Activated T-helper 17 cell treated with anti-CD3 and anti-CD28 coated beads, Interleukin-2, amount 50 U/mL, for 72 hours (primary cell): ENCODE data around the gene GRID1. TPM values are rescaled to one million over a fixed set of nuclear protein-coding genes. Genes with fewer than 3 reads are reported as not detected.

ENCODE experiments used
- ATAC-seq: fragments of 150-1000 bp; cut with Tn5 transposase; replicated peaks from 2 replicates; pipeline ENCODE4 v1.10.0; 2021; ENCODE audit warnings: mild to moderate bottlenecking, moderate library complexity
- H3K27ac Mint-ChIP-seq: one replicate; pipeline ENCODE4 v1.8.0; 2022; ENCODE audit warnings: mixed read lengths
- H3K27me3 Mint-ChIP-seq: one replicate; pipeline ENCODE4 v1.8.0; 2022; ENCODE audit warnings: mixed read lengths
- H3K36me3 Mint-ChIP-seq: one replicate; pipeline ENCODE4 v1.8.0; 2022; ENCODE audit warnings: low read depth, mild to moderate bottlenecking, mixed read lengths
- H3K4me1 Mint-ChIP-seq: one replicate; pipeline ENCODE4 v1.8.0; 2022; ENCODE audit warnings: mixed read lengths
- H3K4me3 Mint-ChIP-seq: one replicate; pipeline ENCODE4 v1.8.0; 2022; ENCODE audit warnings: mild to moderate bottlenecking, mixed read lengths
- H3K9me3 Mint-ChIP-seq: one replicate; pipeline ENCODE4 v1.8.0; 2022; ENCODE audit warnings: mixed read lengths
- total RNA-seq, 2 donors: library from RNA; stranded (reverse); gene quantifications; one replicate each; pipeline ENCODE4 v1.2.3, GENCODE V29; 2022

Gene GRID1
- total RNA-seq, 2 donors from 2014 or later, result not detected

GRCh38 chr10:86169506-86170254 is 196.9 kb downstream of the GRID1 start:
- Mint-ChIP-seq H3K36me3 (no peaks in the 10 kb centered on the region), H3K4me1 (no peaks in the 10 kb centered on the region), H3K27me3 (no peaks in the 10 kb centered on the region), H3K9me3 (no peaks in the 10 kb centered on the region), H3K4me3 (no peak overlapping the region), H3K27ac (no peak overlapping the region)
- ATAC-seq, result no peak

GRCh38 chr10:86169066-86169465 is 197.5 kb downstream of the GRID1 start:
- Mint-ChIP-seq H3K27ac (no peak overlapping the region), H3K4me1 (no peaks in the 10 kb centered on the region), H3K27me3 (no peaks in the 10 kb centered on the region), H3K36me3 (no peaks in the 10 kb centered on the region), H3K4me3 (no peak overlapping the region), H3K9me3 (no peaks in the 10 kb centered on the region)
- no peak for ATAC-seq

- H3K27ac Mint-ChIP-seq, result no peak overlapping the region
- H3K4me3 Mint-ChIP-seq, result no peak overlapping the region
- H3K9me3 Mint-ChIP-seq, result no peaks in the 10 kb centered on the region
- H3K36me3 Mint-ChIP-seq, result no peaks in the 10 kb centered on the region
- ATAC-seq, result no peak
- no peaks in the 10 kb centered on the region for H3K27me3 Mint-ChIP-seq
- no peaks in the 10 kb centered on the region for H3K4me1 Mint-ChIP-seq
These were observed 198.3 kb downstream of the GRID1 start for GRCh38 chr10:86168256-86168655.

- no peak overlapping the region for H3K27ac Mint-ChIP-seq
- H3K4me1 Mint-ChIP-seq, result no peaks in the 10 kb centered on the region
- H3K4me3 Mint-ChIP-seq, result no peak overlapping the region
- no peaks in the 10 kb centered on the region for H3K27me3 Mint-ChIP-seq
- no peaks in the 10 kb centered on the region for H3K36me3 Mint-ChIP-seq
- ATAC-seq, result no peak
- no peaks in the 10 kb centered on the region for H3K9me3 Mint-ChIP-seq
These were observed 198.8 kb downstream of the GRID1 start for GRCh38 chr10:86167762-86168128.

- Mint-ChIP-seq H3K27ac (no peak overlapping the region), H3K4me1 (no peaks in the 10 kb centered on the region), H3K4me3 (no peak overlapping the region), H3K36me3 (no peaks in the 10 kb centered on the region), H3K27me3 (no peaks in the 10 kb centered on the region), H3K9me3 (no peaks in the 10 kb centered on the region)
- ATAC-seq, result no peak
These were observed 199.4 kb downstream of the GRID1 start for GRCh38 chr10:86167121-86167761.

- Mint-ChIP-seq H3K9me3 (no peaks in the 10 kb centered on the region), H3K4me1 (no peaks in the 10 kb centered on the region), H3K4me3 (no peak overlapping the region), H3K27ac (no peak overlapping the region), H3K27me3 (no peaks in the 10 kb centered on the region), H3K36me3 (no peaks in the 10 kb centered on the region)
- ATAC-seq, result no peak
These were observed 200.9 kb downstream of the GRID1 start for GRCh38 chr10:86165666-86166065.

- H3K36me3 Mint-ChIP-seq, result no peaks in the 10 kb centered on the region
- H3K9me3 Mint-ChIP-seq, result no peaks in the 10 kb centered on the region
- no peak for ATAC-seq
- H3K27me3 Mint-ChIP-seq, result peaks cover 1% of the 10 kb centered on the region
- no peak overlapping the region for H3K4me3 Mint-ChIP-seq
- no peaks in the 10 kb centered on the region for H3K4me1 Mint-ChIP-seq
- H3K27ac Mint-ChIP-seq, result no peak overlapping the region
These were observed 201.5 kb downstream of the GRID1 start for GRCh38 chr10:86164960-86165630.

GRCh38 chr10:86164174-86164774 is 202.3 kb downstream of the GRID1 start:
- Mint-ChIP-seq H3K9me3 (no peaks in the 10 kb centered on the region), H3K4me1 (no peaks in the 10 kb centered on the region), H3K4me3 (no peak overlapping the region), H3K27me3 (peaks cover 6% of the 10 kb centered on the region), H3K36me3 (no peaks in the 10 kb centered on the region), H3K27ac (no peak overlapping the region)
- no peak for ATAC-seq

GRCh38 chr10:86163522-86164173 is 202.9 kb downstream of the GRID1 start:
- no peaks in the 10 kb centered on the region for H3K36me3 Mint-ChIP-seq
- H3K27ac Mint-ChIP-seq, result no peak overlapping the region

GRCh38 chr10:86162696-86163400 is 203.7 kb downstream of the GRID1 start:
- H3K27me3 Mint-ChIP-seq, result peaks cover 6% of the 10 kb centered on the region
- no peaks in the 10 kb centered on the region for H3K36me3 Mint-ChIP-seq
- no peaks in the 10 kb centered on the region for H3K4me1 Mint-ChIP-seq
- ATAC-seq, result no peak
- H3K9me3 Mint-ChIP-seq, result no peaks in the 10 kb centered on the region
- no peak overlapping the region for H3K4me3 Mint-ChIP-seq
- no peak overlapping the region for H3K27ac Mint-ChIP-seq

More at GRCh38 chr10:86163522-86164173, 202.9 kb downstream of the GRID1 start:
- no peaks in the 10 kb centered on the region for H3K4me1 Mint-ChIP-seq
- H3K9me3 Mint-ChIP-seq, result no peaks in the 10 kb centered on the region
- peaks cover 6% of the 10 kb centered on the region for H3K27me3 Mint-ChIP-seq
- H3K4me3 Mint-ChIP-seq, result no peak overlapping the region
- ATAC-seq, result no peak

- Mint-ChIP-seq H3K9me3 (no peaks in the 10 kb centered on the region), H3K27ac (no peak overlapping the region), H3K4me3 (no peak overlapping the region), H3K36me3 (no peaks in the 10 kb centered on the region), H3K27me3 (peaks cover 6% of the 10 kb centered on the region), H3K4me1 (no peaks in the 10 kb centered on the region)
- no peak for ATAC-seq
These were observed 204.6 kb downstream of the GRID1 start for GRCh38 chr10:86162036-86162435.

GRCh38 chr10:86160890-86161585 is 205.6 kb downstream of the GRID1 start:
- Mint-ChIP-seq H3K36me3 (no peaks in the 10 kb centered on the region), H3K27me3 (peaks cover 11% of the 10 kb centered on the region), H3K4me3 (no peak overlapping the region), H3K27ac (no peak overlapping the region), H3K9me3 (no peaks in the 10 kb centered on the region), H3K4me1 (no peaks in the 10 kb centered on the region)
- no peak for ATAC-seq

GRCh38 chr10:86159797-86160196 is 206.8 kb downstream of the GRID1 start:
- H3K36me3 Mint-ChIP-seq, result no peaks in the 10 kb centered on the region
- no peak for ATAC-seq
- H3K4me1 Mint-ChIP-seq, result no peaks in the 10 kb centered on the region
- H3K4me3 Mint-ChIP-seq, result no peak overlapping the region
- H3K9me3 Mint-ChIP-seq, result no peaks in the 10 kb centered on the region
- peaks cover 15% of the 10 kb centered on the region for H3K27me3 Mint-ChIP-seq
- no peak overlapping the region for H3K27ac Mint-ChIP-seq
